Measurements from ENCODE around the gene DAND5.
A peak's percentile ranks its signal among the peaks of the same experiment; 100 is the strongest.

The DAND5 gene

DNA sequence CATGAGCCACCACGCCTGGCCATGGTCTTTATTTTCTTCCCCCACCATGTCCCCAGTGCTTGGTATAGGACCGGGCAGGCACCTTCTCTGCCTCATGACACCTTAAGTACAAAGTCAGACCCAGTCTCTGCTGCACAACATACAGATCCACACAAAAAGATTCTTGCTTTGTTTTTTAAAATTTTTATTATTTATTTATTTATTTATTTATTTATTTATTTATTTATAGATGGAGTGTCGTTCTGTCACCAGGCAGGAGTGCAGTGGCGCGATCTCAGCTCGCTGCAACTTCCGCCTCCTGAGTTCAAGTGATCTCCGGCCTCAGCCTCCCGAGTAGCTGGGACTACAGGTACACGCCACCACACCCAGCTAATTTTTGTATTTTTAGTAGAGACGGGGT, 23.4 kb downstream of the DAND5 start:
- DNase-seq (ENCODE audit: low read depth, low spot score) = no peak

DNA sequence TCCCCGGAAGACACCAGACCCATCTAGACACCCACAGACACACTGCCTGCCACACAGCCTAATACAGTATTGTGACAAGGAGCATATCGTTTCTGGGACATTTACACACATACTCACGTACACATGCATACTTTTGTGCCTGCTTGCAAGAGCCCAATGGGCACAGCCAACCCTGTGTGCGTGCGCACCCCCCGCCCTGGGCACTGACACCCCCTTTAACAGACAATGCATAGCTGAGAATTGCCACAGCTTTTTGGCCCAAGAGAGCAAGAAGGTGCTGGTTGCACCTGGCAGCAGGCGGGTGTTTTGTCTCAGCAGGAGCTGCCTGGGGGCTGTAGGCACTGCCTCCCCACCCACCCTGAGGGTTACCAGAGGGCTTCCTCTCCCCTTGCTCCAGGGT, 24.2 kb downstream of the DAND5 start:
- DNase-seq (ENCODE audit: low read depth, low spot score) = no peak

DNA sequence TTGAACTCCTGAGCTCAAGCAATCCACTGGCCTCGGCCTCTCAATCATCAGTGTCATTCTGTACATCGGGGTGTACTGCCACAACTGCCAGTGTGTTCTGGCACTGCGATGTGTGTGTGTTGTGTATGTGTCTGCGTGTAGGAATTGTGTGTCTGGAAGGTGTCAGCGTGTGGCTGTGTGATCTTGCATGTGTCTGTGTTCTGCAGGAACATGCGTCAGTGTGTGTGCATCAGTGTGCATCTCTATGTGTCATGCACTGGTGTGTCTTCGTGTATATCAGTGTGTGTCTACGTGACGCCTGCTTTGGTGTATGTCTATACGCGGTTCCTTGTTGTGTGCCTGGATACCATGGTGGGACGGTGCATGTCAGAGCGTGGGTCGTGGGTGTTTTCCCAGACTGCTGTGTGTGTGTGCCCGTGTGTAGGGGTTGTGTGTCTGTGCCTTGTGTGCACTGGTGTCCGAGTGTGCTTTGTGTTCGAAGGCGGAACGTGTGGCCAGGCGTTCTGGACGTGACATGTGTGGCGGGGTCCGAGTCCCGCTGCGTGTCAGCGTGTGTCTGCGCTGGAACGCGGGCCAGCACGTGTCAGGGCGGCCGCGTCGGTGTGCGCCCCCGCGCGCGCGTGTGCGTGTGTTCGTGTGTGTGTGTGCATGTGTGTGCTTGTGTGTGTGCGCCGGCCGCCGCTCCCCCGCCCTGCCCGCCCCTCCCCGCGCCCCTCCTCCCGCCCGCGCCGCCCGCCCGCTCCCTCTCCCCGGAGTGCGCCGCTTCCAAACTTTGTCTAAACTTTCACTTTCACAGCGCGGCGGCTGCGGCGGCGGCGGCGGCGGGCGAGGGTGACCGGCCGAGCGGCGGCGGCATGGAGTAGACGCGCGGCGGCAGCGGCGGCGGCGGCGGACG, 25.6 kb downstream of the DAND5 start, which contains the start of gene NFIX:
NFIX (plus strand) TSS at position 775 of the 895 bp plus-strand sequence. CDS start 363 bp downstream, outside the sequence.
- DNase-seq (ENCODE audit: low read depth, low spot score) = peak; percentile 25

DNA sequence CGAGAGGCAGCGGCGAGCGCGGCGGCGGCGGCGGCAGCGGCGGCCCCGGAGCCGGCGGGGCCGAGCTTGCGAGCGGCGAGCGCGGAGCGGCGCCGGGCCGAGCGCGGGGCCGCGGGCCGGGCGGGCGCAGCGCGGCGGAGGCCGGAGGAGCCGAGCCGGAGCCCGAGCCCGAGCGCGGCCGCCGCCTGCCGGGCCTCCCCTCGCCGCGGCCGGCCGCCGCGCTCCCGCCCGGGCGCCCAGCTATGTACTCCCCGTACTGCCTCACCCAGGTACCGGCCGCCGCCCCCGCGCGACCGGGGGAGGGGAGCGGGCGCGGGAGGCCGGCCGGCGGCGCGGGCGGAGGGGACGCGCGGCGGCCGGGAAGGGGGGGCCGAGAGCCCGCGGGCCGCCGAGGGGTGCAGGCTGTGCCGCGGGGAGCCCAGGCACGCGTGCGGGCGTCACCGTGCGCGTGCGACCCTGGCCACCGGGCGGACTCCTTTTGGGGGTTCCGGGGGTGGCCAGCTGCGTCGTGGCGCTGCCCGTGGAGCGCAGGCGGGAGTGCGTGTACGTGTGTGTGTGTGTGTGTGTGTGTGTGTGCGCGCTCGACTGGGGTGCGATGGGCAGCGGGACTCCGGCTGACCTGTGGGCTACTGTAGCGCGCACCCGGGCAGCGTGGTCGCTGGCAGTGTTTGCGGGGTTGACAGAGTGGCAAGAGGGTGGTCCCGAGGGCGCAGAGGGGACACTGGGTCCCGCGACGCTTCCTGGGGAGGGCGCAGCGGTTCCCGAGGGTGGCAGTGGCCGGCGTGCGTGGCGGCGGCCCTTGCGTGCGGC, 26.4 kb downstream of the DAND5 start:
- DNase-seq (ENCODE audit: low read depth, low spot score) = no peak

DNA sequence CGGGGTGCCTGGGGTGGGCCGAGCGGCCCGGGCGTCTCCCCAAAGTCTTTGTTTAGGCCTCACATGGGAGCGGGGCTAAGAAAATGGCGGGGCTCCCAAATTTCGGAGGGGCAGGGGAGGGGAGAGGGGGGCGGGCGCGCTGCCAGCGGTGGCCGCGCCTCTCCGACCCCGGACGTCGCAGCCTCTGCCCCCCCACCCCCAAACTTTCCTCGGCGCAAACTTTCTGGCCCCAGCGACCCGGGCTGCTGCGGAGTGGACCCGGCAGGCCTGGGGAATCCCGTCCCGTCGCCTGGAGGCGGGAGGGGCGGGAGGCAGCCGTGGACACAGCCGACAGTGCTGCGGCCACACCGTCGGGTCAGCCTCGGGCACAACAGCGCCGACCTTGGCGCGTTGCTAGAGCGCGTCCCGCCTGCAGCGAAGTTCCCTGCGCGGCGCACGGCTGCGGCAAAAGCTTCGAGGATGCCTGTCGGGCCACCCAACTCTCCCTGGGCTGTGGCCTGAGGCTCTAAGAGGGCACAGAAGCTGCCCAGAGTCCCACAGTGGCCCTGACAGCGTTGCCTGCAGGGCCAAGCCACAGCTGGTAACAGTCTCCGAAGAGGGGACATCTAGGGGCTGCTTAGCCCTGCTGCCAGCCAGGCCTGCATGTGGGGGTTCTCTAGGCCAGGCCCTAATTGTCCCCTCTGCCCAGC, 27.2 kb downstream of the DAND5 start:
- no peak for DNase-seq (ENCODE audit: low read depth, low spot score)

DNA sequence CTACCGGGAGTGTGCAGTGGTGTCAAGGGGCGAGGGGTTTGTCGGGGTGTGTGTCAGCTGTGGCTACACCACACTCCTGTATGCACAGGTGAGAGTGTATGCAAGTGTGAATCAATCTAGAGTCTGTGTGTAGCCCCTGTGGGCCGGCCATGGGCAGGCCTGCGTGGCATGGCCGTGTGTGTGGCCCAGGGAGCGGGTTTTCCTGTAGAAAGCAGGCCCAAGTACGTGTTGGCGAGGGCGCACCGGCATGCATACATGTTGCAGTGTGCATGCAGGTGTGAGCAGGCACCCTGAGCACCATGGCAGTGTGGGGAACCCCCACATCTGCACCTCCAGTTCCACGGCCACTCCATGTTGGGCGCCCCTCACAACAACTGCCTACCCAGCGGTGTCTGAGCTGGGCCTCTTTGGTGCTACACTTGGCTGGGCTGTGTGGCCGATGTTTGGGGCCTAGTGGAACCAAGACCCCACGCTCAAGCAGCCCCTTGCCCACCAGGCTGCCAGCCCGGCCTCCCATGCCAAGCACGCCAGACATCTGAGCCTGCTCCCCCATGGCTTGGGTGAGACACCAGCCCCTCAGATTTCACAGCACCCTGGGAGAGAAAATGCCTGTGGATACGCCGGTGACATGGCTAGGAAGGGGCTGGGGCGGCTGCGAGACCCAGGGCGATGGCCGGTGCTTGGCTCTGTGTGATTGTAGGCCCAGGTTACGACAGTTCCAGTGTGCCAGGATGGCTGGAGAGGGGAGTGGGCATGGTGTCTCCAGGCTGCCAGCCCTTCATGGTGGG, 28.0 kb downstream of the DAND5 start:
- no peak for DNase-seq (ENCODE audit: low read depth, low spot score)

DNA sequence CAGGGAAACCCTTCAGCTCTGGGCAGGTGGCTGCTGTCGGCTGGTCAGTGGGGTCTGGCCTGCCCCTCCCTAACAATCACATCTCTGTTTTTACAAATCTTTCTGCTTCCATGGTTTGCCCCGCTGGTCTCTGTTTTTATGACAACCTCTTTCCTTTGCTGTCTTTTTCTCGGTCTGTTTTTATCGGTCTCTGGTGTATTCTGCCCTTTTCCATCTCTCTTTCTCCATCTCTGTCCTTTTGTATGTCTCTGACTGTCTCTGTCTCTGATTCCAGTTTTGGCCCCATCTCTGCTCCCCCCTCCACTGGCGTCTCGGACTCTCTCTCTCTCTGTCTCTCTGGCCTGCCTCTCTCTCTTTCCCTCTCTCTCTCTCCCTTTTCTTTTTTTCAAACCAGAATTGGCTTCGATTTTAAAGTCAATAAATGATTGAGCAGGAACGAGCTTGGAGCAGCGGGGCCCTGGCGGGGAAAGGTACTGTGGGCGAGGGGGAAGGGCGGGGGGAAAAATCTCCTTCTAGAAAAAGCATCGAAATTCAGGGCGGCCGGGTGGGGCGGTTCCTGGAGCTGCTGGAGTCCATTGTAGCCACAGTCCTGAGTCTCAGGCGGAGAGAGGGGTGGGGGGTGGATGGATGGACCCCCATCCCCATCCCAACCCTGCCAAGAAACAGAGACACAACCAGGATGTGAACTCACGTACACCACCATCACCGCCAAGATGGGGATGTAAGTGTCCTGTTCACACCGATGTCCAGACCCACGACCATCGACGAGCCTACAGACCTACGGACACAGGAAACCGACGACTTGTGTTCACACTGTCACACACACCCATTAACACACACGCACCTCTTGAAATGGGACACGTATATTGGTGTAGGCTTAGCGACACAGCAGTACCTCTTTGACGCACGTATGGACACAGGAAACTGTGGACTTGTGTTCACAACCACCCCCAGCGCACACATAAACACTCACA, 28.9 kb downstream of the DAND5 start:
- DNase-seq (ENCODE audit: low read depth, low spot score) = no peak

DNA sequence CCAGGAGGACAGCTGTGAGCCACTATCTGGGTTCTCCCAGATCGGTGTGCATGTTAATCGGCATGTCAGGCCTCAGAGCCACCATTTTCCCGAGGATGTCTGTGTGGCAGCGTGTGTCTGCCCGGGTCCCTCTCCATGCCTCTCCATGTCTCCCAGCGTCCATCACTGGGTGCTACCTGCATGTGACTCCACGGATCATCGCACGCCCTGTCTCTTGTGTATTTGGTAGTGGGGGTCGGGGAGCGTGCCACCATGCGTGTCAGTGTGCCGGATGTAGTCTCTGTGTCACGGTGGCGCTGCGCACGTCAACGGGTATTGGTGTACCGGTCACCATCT, 31.8 kb downstream of the DAND5 start:
- no peak for DNase-seq (ENCODE audit: low read depth, low spot score)

DNA sequence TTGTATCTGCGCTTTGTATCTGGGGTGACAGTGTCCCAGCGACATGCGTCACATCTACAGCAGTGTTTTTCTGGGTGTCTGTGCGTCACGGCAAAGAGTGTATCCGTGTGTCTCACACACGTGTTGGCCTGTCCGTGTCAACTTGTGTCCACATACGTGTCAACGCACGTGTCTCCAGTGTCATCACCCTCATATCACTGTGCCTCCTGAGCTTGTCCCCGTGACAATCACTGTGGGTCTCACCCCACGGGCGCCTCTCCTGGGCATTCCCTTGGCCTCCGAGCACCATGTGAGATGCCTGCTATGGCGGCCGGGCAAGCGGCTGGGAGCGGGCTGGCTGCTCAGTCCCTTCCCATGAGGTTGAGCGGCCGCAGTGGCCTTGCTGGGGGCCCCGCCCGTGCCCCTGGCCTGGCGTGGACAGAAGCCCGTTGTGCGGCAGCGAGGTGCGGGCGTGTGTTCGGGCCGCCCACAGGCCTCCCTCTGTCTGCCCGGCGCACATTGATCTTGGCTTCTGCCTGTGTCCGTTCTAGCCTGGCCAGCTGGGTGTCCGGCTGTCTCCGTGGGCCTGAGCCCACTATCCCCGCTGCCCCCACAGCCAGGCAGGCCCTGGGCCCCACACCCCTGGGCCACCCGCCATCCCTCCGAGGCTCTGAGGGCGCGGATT, 32.3 kb downstream of the DAND5 start:
- no peak for DNase-seq (ENCODE audit: low read depth, low spot score)

DNA sequence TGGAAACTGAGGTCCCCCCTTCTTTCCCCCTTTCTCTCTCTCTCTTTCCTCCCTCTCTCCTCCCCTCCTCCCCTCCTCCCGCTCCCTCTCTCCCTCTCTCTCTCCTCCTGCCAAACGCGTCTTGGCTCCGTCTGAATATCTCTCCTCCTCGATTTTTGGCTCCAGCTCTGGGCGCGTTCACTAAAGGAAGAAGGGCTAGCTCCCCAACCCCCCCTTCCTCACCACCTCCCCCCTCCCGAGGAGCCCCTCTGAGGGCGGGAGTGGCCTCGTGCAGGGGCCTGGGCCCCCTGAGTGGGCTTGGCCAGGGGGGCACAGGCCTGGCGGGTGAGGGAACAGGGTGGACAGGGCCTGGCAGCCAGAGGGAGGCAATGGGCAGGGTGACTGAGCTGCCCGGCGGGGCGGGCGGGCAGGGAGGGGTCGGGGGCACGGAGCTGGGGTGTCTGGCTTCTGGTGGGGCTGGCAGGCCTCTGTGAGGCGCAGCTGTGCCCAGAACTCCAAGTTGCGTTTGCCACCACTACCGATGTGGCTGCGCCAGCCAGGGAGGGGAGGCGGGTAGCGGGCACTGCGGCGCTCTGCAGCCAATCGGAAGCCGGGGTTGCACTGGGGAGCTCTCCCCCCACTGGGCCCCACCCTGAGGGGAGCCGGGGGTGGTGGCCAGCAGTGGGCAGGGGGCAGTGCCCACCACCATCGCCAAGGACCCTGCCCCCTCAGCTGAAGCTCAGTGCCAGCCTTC, 33.0 kb downstream of the DAND5 start:
- no peak for DNase-seq (ENCODE audit: low read depth, low spot score)

DNA sequence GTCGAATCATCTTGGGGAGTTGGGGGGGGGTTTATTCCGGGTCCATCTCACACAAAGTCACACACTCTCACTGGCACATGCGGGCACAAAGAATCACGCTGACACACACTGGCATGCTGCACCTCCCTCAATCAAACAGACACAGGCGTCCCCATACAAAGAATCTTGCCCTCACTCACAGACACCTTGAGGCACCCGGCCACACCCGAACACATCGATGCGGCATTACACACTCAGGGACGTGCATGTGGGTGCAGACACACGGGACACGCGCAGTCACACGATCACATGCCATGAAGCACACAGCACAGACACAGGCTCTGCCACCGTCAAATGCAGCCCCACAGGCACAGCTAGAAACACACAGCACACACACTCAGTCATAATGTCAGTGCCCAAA, 33.7 kb downstream of the DAND5 start:
- no peak for DNase-seq (ENCODE audit: low read depth, low spot score)

DNA sequence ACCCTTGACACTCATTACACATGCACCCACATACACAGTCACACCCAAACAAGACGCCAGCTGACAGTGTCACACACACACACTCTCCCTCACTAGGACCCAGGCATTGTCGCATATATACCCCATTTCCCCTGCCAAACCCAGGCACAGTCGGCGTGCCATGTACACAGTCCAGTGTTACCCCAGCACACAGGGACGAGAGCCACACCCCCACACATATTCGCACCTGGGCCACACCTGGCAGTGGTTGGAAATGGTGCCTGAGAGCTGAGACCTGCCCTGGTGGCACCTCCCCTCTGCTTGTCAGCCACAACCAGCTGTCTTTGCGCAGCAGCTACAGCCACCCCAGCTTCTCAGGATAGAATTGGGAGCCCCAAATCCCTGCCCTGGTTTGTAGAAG, 34.9 kb downstream of the DAND5 start:
- DNase-seq (ENCODE audit: low read depth, low spot score) = no peak

DNA sequence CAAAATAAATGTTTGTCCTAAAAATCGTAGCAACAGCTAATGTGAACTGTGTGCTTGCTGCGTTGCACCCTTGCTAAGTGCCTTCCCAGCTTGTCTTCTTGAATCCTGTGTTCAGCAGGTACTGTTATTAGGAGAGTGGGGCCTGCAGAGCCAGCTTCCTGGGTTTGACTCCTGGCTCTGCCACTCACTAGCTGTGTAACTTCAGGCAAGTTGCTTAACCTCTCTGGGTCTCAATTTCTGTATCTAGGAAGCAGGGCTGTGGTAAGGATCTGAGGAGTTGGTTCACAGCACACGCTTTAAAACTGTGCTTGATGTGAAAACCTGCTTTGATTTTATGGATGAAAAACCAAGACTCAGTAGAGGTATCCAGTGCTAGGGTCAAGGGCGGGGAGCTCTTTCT, 35.9 kb downstream of the DAND5 start:
- DNase-seq (ENCODE audit: low read depth, low spot score) = no peak

DNA sequence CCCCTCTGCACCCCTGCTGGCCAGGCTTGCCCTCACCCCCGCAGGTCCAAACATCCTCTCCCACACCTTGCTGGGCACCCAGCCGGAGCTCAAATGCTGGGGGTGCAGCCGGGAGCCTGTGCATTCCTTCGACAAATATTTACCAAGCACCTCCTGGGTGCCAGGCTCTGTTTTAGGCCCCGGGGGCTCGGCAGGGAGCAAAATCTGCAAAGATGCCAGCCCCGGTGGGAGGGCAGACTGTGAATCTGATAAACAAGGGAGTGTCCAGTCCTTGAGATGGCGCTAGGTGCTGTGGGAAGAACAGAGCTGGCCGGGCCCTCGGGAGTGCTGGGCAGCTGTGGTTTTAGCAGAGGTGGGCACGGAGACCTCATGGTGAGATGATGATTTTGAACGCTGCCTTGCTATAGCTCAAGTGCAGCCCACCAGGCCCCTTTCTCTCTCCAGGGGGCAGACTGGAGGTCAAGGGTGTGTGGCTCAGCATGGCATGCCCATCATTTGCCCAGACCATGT, 36.5 kb downstream of the DAND5 start:
- no peak for DNase-seq (ENCODE audit: low read depth, low spot score)

DNA sequence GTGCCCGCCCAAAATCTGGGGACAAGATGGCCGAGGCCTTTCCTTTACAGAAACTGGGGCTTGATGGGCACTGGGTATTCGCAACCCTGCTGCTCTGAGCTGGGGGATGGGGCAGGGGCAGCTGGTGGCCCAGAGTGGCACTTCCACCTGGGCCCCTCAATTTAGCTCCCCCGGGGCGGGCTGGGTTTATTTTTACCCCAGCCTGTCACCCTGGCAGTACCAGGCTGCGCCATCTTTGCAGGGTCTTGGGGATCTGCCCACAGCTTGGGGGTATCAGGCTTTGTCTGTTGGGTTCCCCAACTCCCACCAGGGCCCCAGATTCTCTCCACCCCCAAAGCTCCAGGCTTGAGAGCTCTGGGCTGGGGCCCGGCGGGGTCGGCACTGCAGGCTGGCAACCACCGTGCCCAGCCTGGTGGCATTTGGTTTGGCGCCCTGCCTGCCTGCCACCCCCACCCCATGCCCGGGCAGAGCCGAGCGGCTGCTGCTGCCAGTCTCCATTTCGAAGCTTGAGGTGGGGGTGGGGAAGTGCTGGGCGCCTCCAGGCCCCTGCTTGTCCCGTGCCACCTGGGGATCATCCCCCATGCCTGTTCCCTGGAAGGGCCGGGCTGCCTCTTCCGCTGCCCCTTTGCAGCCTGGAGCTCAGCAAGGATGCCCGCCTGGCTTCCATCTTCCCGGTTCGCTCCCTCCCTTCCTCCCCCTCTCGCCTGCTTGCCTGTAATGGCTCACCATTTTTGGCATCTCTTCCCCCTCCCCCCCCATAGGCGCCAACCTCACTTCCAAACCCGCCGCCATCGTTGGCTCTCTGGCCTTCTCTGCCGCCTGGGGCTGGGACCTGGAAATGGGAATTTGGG, 37.3 kb downstream of the DAND5 start:
- DNase-seq (ENCODE audit: low read depth, low spot score) = no peak

DNA sequence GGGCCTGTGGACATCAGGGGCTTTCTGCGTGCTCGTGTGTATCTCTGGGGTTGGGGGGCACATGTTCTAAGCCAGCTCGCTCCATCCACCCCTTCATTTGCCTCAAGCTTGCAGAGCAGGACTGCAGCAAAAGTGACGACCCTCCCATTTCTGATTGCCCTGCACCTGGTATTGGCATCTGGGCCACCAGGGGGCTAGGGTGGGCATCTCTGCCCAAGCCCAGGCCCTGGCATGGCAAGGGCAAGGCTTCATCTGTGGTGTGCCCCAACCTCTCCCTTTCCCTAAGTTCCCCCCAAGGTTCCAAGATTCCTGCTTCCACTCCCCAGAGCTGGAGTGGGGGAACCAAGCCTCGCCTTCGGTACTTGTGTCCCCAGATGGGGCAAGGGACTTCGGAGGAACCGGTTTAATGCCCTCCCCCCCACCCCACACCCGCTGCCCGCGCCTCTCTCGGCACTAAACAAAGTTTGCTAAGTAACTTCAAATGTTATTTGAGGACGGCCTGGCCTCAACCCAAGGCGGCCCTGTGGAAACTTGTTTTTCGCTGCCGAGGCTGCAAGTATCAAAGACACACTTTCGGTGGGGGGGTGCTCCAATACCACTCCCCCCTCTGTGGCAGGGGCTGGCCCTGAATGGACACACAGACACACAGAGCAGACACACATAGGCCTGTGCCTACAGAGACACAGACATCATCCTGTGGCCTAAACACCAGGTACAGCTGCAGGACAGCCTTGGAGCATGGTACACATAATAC, 38.1 kb downstream of the DAND5 start:
- no peak for DNase-seq (ENCODE audit: low read depth, low spot score)
